ENCODE results near the gene STXBP5L. TPM values are rescaled to one million over a fixed set of nuclear protein-coding genes. Genes with fewer than 3 reads are reported as not detected.

The STXBP5L gene
- polyA plus RNA-seq, 1 donor from 2014 or later = 7.6 TPM

DNA sequence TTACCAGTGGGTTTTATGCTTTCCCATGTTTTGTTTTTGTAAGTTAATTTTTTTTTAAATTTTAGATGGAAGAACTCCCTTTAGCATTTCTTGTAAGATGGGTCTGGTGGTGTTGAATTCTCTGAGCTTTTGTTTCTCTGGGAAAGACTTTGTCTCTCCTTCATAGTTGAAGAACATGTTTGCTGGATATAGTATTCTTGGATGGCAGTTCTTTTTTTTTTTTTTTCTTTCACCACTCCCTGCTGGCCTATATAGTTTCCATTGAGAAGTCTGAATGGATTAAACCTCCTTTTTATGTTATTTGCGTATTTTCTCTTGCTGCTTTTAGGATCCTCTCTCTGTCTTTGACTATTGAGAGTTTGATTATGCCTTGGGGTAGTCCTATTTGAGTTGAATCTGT is 18.1 kb downstream of the STXBP5L start:
- Histone ChIP-seq H3K79me2 (replicated peaks; ENCODE audit: insufficient read depth, low read length) (no peaks in the 10 kb centered on the region), H3K9ac (ENCODE audit: low read length) (no peak overlapping the region), H3K9me2 (ENCODE audit: insufficient read depth, low read length) (no peaks in the 10 kb centered on the region), H3K27me3 (ENCODE audit: insufficient read depth, low read depth, low read length) (no peaks in the 10 kb centered on the region), H3F3A (ENCODE audit: insufficient read depth, low read length, poor library complexity, severe bottlenecking) (no peaks in the 10 kb centered on the region), H3K4me3 (ENCODE audit: low read length) (no peak overlapping the region), H4K20me1 (ENCODE audit: insufficient read depth) (no peaks in the 10 kb centered on the region), H3K4me2 (ENCODE audit: low read length) (no peak overlapping the region), H3K27ac (ENCODE audit: low read length) (no peak overlapping the region), H3K9me3 (ENCODE audit: low read length) (peaks cover 14% of the 10 kb centered on the region), H2AFZ (ENCODE audit: low read depth, low read length) (no peak overlapping the region), H3K36me3 (ENCODE audit: insufficient read depth, low read length) (no peaks in the 10 kb centered on the region)
- TF ChIP-seq EZH2 (IDR thresholded peaks at IDR 0.05; ENCODE audit: borderline replicate concordance, insufficient read depth, low read length, poor library complexity, severe bottlenecking) (no peak), MXI1 (conservative IDR thresholded peaks at IDR 0.05; ENCODE audit: poor library complexity, severe bottlenecking) (no peak), EP300 (conservative IDR thresholded peaks at IDR 0.05; ENCODE audit: poor library complexity, severe bottlenecking) (no peak), RAD21 (conservative IDR thresholded peaks at IDR 0.05) (no peak), TAF1 (IDR thresholded peaks at IDR 0.05; ENCODE audit: low read depth) (no peak), SMC3 (conservative IDR thresholded peaks at IDR 0.05; ENCODE audit: poor library complexity) (no peak), POLR2AphosphoS5 (IDR thresholded peaks at IDR 0.05) (no peak)
- TF ChIP-seq, protein P1, sequence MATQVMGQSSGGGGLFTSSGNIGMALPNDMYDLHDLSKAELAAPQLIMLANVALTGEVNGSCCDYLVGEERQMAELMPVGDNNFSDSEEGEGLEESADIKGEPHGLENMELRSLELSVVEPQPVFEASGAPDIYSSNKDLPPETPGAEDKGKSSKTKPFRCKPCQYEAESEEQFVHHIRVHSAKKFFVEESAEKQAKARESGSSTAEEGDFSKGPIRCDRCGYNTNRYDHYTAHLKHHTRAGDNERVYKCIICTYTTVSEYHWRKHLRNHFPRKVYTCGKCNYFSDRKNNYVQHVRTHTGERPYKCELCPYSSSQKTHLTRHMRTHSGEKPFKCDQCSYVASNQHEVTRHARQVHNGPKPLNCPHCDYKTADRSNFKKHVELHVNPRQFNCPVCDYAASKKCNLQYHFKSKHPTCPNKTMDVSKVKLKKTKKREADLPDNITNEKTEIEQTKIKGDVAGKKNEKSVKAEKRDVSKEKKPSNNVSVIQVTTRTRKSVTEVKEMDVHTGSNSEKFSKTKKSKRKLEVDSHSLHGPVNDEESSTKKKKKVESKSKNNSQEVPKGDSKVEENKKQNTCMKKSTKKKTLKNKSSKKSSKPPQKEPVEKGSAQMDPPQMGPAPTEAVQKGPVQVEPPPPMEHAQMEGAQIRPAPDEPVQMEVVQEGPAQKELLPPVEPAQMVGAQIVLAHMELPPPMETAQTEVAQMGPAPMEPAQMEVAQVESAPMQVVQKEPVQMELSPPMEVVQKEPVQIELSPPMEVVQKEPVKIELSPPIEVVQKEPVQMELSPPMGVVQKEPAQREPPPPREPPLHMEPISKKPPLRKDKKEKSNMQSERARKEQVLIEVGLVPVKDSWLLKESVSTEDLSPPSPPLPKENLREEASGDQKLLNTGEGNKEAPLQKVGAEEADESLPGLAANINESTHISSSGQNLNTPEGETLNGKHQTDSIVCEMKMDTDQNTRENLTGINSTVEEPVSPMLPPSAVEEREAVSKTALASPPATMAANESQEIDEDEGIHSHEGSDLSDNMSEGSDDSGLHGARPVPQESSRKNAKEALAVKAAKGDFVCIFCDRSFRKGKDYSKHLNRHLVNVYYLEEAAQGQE (IDR thresholded peaks at IDR 0.05; ENCODE audit: borderline replicate concordance) = no peak

DNA sequence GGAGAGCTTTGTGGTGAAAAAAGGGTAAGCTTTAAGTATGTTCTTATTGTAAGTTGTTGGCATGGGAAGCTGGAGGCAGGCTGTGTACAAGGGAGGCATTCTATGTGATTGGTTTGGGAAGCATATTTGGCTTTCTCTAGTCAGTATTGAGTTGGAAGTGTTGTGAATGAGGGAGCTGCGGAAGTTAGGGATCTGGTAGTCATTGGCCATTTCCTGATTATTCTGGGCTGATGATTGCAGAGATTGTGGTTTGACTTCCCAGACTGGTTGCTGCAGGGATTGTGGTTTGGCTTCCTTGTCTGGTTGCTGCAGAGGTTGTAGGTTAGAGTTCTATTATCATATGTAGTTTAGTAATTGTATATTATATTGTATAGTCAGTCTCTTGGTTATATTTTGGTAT is 21.0 kb downstream of the STXBP5L start:
- Histone ChIP-seq H3K4me2 (ENCODE audit: low read length) (no peak overlapping the region), H3K4me3 (ENCODE audit: low read length) (no peak overlapping the region), H4K20me1 (ENCODE audit: insufficient read depth) (no peaks in the 10 kb centered on the region), H2AFZ (ENCODE audit: low read depth, low read length) (no peak overlapping the region), H3K36me3 (ENCODE audit: insufficient read depth, low read length) (no peaks in the 10 kb centered on the region), H3K9me3 (ENCODE audit: low read length) (peaks cover 14% of the 10 kb centered on the region), H3K9ac (ENCODE audit: low read length) (no peak overlapping the region), H3K27me3 (ENCODE audit: insufficient read depth, low read depth, low read length) (no peaks in the 10 kb centered on the region), H3K27ac (ENCODE audit: low read length) (no peak overlapping the region), H3K9me2 (ENCODE audit: insufficient read depth, low read length) (no peaks in the 10 kb centered on the region), H3K79me2 (replicated peaks; ENCODE audit: insufficient read depth, low read length) (no peaks in the 10 kb centered on the region), H3F3A (ENCODE audit: insufficient read depth, low read length, poor library complexity, severe bottlenecking) (no peaks in the 10 kb centered on the region)
- TF ChIP-seq SMC3 (conservative IDR thresholded peaks at IDR 0.05; ENCODE audit: poor library complexity) (no peak), POLR2AphosphoS5 (IDR thresholded peaks at IDR 0.05) (no peak), EP300 (conservative IDR thresholded peaks at IDR 0.05; ENCODE audit: poor library complexity, severe bottlenecking) (no peak), MXI1 (conservative IDR thresholded peaks at IDR 0.05; ENCODE audit: poor library complexity, severe bottlenecking) (no peak), RAD21 (conservative IDR thresholded peaks at IDR 0.05) (no peak), EZH2 (IDR thresholded peaks at IDR 0.05; ENCODE audit: borderline replicate concordance, insufficient read depth, low read length, poor library complexity, severe bottlenecking) (no peak), TAF1 (IDR thresholded peaks at IDR 0.05; ENCODE audit: low read depth) (no peak)
- TF ChIP-seq, protein P2, sequence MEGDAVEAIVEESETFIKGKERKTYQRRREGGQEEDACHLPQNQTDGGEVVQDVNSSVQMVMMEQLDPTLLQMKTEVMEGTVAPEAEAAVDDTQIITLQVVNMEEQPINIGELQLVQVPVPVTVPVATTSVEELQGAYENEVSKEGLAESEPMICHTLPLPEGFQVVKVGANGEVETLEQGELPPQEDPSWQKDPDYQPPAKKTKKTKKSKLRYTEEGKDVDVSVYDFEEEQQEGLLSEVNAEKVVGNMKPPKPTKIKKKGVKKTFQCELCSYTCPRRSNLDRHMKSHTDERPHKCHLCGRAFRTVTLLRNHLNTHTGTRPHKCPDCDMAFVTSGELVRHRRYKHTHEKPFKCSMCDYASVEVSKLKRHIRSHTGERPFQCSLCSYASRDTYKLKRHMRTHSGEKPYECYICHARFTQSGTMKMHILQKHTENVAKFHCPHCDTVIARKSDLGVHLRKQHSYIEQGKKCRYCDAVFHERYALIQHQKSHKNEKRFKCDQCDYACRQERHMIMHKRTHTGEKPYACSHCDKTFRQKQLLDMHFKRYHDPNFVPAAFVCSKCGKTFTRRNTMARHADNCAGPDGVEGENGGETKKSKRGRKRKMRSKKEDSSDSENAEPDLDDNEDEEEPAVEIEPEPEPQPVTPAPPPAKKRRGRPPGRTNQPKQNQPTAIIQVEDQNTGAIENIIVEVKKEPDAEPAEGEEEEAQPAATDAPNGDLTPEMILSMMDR (IDR thresholded peaks at IDR 0.05; ENCODE audit: poor library complexity, severe bottlenecking) = no peak
- TF ChIP-seq, protein P1 (IDR thresholded peaks at IDR 0.05; ENCODE audit: borderline replicate concordance) = no peak
